ENCODE data around the gene DFFA. TPM values are rescaled to one million over a fixed set of nuclear protein-coding genes. Genes with fewer than 3 reads are reported as not detected.
"Not testable (repeated sequence)": the region's sequence is repeated elsewhere in the genome, so short reads cannot be mapped to it uniquely, and the experiment has no call there.

Gene DFFA
- 35.0 TPM for polyA plus RNA-seq (2013, experiment 1 of 2; ENCODE audit: insufficient read length)
- 34.7 TPM for polyA plus RNA-seq (2013, experiment 2 of 2; ENCODE audit: insufficient read length)

GRCh38 chr1:10472220-10473144, at the start of gene DFFA:
DFFA (minus strand) TSS chr1:10472529; CDS start chr1:10472458, 71 bp downstream.
- DNase-seq, result peak; percentile 96

- no peak for DNase-seq
Measured at GRCh38 chr1:10521537-10522157, 49.3 kb upstream of the DFFA start.

- no peak for DNase-seq
Measured at GRCh38 chr1:10520952-10521351, 48.6 kb upstream of the DFFA start.

GRCh38 chr1:10520497-10520896, 48.2 kb upstream of the DFFA start:
- no peak for DNase-seq

DNA sequence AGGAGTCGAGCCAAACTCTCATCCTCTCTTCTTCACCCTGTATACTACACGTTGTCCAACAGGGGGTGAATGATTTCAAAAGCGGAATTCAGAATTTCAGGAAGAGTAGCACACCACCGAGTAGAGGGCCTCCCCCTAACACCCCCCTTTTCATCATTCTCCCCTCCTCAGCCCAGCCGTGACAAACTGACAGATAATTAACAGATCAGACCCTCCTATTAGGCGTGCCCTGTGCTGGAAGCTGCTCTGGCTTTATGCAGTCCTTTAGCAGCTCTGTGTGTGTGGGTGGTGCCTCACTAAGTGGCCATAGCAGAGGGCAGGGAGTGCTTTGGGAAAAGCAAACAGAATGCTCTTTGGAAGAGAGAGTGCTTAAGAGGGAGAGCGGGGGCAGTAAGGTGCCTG, 46.7 kb upstream of the DFFA start:
- no peak for DNase-seq

DNA sequence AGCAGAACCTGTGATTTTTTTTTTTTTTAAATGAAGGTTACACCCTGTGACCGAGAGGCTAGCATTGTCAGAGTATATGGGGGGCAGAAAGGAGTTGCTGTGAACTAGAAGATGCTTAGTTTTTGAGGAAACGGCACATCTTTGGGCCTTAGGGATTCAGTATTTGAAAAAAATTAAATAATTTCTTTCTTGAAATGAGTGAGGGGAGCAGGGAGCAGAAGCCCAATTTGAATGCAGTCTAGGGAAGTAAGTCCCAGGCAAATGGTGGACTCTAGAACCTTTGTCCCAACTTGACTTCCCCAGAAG, 45.3 kb upstream of the DFFA start:
- DNase-seq, result no peak

DNA sequence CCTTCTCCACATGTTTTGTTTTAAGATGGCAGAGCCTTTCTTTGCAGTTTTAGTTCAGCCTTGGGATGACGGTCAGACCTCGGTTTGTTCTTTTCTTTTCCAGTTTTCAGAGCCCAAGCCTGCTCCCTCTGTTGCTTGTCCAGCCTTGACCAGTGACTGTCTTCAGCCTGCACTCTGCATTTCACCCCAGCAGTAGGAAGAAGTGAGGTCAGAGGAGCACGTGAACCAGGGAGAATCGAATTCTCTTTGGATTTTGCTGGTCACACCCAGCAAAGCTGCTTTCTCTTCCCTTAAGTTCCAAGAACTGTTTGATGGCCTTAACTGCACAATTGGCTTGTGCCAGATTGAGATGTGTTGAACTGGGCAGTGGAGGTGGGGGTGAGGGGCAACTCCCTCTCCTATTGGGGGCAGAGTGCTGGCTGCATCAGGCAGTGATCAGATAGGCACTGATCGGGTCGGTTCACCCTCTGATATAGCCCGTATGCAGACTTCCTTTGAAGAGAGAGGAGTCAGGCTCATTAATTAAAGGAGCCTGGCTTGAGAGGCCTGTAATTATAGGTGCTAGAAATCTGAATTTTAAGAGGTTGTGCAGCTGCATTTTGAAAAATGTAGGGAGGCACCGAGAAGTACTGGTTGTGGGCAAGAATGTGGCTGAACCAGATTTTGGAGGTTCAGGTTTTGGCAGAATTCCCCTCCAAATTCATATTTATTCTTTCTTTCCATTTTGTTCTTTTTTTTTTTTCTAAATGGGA, 44.8 kb upstream of the DFFA start:
- no peak for DNase-seq

GRCh38 chr1:10515976-10516750, 43.8 kb upstream of the DFFA start:
- DNase-seq, result no peak

GRCh38 chr1:10515301-10515975, 43.1 kb upstream of the DFFA start:
- no peak for DNase-seq

GRCh38 chr1:10514490-10515235, 42.3 kb upstream of the DFFA start:
- DNase-seq, result peak; percentile 61

- DNase-seq, result no peak
Measured at GRCh38 chr1:10513199-10513598, 40.9 kb upstream of the DFFA start.

DNA sequence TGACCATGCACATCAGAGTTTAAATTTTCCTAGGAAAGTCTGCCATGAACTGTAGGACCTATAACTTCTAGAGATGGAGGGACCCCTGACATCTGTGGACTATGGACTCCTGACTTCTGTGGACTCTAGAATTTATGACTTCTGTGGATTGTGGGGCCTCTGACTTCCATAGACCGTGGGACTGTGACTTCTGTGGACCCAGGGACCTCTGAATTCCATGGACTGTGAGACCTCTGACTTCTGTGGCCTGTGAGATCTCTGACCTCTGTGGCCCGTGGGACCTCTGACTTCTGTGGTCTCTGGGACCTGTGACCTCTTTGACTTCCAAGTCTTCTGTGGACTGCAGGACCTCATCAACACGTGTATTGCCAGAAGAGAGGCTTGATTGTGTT, 39.2 kb upstream of the DFFA start:
- DNase-seq, result no peak

DNA sequence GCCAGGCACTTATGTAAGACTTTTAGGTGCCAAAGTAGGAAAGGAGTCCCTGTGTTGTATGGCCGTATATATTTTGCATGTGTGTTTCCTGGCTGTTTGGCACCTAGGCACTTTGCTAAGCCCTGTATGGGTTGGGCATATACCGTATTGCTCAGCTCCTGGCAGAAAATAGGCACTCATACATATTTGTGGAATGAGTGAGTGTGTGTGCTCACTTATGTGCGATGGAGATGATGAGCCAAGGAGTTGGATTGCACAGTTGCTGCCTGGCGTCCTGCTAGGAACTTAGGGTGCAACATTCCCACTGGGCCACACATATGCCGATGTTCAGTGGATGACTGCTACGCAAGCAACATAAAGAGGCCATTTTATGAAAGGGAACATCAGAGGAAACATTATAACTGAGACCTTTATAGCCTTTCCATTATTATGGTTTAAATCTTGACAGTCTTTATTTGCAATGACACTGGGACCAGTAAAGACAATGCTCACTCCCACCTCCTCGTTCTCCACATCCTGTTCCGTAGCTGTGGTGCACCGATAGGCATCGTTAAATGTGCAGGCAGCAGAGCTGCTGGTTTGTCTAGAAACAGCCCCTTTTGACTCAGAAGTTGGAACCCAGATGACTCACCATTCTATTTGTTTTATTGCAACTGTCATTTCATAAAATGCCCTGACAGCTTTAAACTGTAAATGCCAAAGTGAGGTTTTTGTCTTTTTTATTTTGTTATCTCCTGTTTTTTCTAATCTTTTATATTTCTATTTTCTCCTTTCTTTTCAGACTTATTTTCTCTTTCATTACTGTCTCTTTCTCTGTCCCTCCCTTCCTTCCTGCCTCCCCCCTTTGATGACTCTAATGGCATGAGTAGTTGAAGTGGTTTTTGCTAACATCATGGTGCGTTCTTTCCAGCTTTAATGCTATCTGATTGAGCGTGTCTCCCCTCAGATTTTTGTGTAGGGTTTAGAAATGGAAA, 38.5 kb upstream of the DFFA start:
- DNase-seq, result peak; percentile 88

GRCh38 chr1:10509809-10510509, 37.6 kb upstream of the DFFA start:
- DNase-seq, result no peak

- DNase-seq, result peak; percentile 59
Measured at GRCh38 chr1:10508511-10508951, 36.2 kb upstream of the DFFA start.

GRCh38 chr1:10507111-10507879, 35.0 kb upstream of the DFFA start:
- peak; percentile 71 for DNase-seq

GRCh38 chr1:10506677-10507047, 34.3 kb upstream of the DFFA start:
- no peak for DNase-seq

DNA sequence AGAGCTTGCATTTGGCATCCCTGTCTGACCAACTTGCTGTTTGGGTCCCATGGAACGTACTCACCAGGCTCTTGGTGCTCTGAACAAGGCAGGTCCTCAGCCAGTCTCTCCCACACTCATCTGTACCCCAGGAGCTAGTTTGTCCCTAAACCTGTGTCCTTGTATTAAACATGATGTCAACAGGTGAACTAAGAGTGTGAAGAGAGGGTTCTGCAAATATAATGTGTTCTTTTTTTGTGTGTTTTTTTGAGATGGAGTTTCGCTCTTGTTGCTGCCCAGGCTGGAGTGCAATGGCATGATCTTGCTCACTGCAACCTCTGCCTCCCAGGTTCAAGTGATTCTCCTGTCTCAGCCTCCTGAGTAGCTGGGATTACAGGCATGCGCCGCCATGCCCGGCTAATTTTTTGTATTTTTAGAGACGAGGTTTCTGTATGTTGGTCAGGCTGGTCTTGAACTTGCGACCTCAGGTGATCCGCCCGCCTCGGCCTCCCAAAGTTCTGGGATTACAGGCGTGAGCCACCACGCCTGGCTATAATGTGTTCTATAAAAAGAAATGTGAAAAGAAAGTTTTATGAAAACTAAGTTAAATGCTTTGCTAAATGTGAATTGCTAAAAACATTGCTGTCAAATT, 33.8 kb upstream of the DFFA start:
- DNase-seq, result not testable (repeated sequence)
